HG02938 (cell line): Measurements from ENCODE around the gene TTLL1.
"Not testable (repeated sequence)": the region's sequence is repeated elsewhere in the genome, so short reads cannot be mapped to it uniquely, and the experiment has no call there.

ENCODE experiments used
- ATAC-seq: cut with Tn5 transposase; IDR thresholded peaks from one replicate; pipeline ENCODE4 v1.9.1; 2021; ENCODE audit warnings: mild to moderate bottlenecking, moderate library complexity; ENCODE audit not compliant: unreplicated experiment

The TTLL1 gene

GRCh38 chr22:43110927-43111623 is 21.9 kb upstream of the TTLL1 start:
- no peak for ATAC-seq

GRCh38 chr22:43110444-43110926 is 21.3 kb upstream of the TTLL1 start, which contains the start of gene BIK:
Gene BIK, plus strand, starts transcription at chr22:43110750. Its CDS starts 13,273 bp downstream, at chr22:43124023.
- ATAC-seq: no peak

GRCh38 chr22:43109921-43110443 is 20.8 kb upstream of the TTLL1 start:
- ATAC-seq: no peak

GRCh38 chr22:43109511-43109910 is 20.3 kb upstream of the TTLL1 start:
- ATAC-seq: no peak

GRCh38 chr22:43106302-43106701 is 17.1 kb upstream of the TTLL1 start:
- ATAC-seq: no peak

- not testable (repeated sequence) for ATAC-seq
Observed at GRCh38 chr22:43104950-43105349, 15.8 kb upstream of the TTLL1 start.

GRCh38 chr22:43104056-43104625 is 14.9 kb upstream of the TTLL1 start:
- not testable (repeated sequence) for ATAC-seq

GRCh38 chr22:43101306-43101705 is 12.1 kb upstream of the TTLL1 start:
- ATAC-seq: no peak

- no peak for ATAC-seq
Observed at GRCh38 chr22:43100225-43100624, 11.0 kb upstream of the TTLL1 start.

GRCh38 chr22:43099095-43099494 is 9.9 kb upstream of the TTLL1 start:
- ATAC-seq: no peak

GRCh38 chr22:43098356-43098755 is 9.2 kb upstream of the TTLL1 start:
- ATAC-seq: no peak

- ATAC-seq: no peak
Observed at GRCh38 chr22:43096420-43096819, 7.2 kb upstream of the TTLL1 start.

- ATAC-seq: no peak
Observed at GRCh38 chr22:43094551-43094950, 5.4 kb upstream of the TTLL1 start.

- no peak for ATAC-seq
Observed at GRCh38 chr22:43094085-43094484, 4.9 kb upstream of the TTLL1 start.

GRCh38 chr22:43092085-43092484 is 2.9 kb upstream of the TTLL1 start:
- no peak for ATAC-seq

- ATAC-seq: no peak
Observed at GRCh38 chr22:43090130-43090789, 1.1 kb upstream of the TTLL1 start.

GRCh38 chr22:43088627-43088983 is 586 bp downstream of the TTLL1 start:
- no peak for ATAC-seq

GRCh38 chr22:43085658-43086606 is 3.3 kb downstream of the TTLL1 start:
- ATAC-seq: no peak

- no peak for ATAC-seq
Observed at GRCh38 chr22:43081968-43082367, 7.2 kb downstream of the TTLL1 start.

GRCh38 chr22:43080616-43081015 is 8.6 kb downstream of the TTLL1 start:
- no peak for ATAC-seq

GRCh38 chr22:43079742-43080141 is 9.4 kb downstream of the TTLL1 start:
- ATAC-seq: no peak
